AG20443 (cell line): Measurements from ENCODE around the gene PDZD8.

Experiments
- DNase-seq: peaks from one replicate; pipeline ENCODE4 v3.0.0; 2012; ENCODE audit warnings: low spot score, mixed read lengths

PDZD8 gene

GRCh38 chr10:117391436-117392205 lies 16.4 kb upstream of the PDZD8 start:
- DNase-seq, result peak; percentile 66

- DNase-seq, result no peak
Measured at GRCh38 chr10:117390420-117390819, 15.2 kb upstream of the PDZD8 start.

DNA sequence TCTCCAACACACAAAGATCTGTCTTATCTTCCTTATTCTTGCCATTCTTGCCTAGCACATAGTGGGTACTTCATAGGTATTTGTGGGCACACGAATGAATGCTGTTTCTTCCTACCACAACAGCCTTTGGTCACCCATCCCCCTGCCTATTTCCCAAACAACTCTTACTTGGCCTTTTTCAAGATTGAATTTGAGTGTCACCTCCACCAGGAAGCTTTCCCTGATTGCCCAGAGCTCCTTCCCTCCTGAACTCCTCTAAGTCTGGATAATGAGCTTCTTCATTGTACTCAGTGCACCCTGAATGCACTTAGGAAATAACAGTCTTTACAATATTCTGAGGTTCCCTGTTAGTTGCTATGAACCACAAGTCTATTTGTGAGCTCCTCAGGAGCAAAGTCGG lies 11.6 kb upstream of the PDZD8 start:
- no peak for DNase-seq

- no peak for DNase-seq
Measured at GRCh38 chr10:117382861-117383260, 7.6 kb upstream of the PDZD8 start.

DNA sequence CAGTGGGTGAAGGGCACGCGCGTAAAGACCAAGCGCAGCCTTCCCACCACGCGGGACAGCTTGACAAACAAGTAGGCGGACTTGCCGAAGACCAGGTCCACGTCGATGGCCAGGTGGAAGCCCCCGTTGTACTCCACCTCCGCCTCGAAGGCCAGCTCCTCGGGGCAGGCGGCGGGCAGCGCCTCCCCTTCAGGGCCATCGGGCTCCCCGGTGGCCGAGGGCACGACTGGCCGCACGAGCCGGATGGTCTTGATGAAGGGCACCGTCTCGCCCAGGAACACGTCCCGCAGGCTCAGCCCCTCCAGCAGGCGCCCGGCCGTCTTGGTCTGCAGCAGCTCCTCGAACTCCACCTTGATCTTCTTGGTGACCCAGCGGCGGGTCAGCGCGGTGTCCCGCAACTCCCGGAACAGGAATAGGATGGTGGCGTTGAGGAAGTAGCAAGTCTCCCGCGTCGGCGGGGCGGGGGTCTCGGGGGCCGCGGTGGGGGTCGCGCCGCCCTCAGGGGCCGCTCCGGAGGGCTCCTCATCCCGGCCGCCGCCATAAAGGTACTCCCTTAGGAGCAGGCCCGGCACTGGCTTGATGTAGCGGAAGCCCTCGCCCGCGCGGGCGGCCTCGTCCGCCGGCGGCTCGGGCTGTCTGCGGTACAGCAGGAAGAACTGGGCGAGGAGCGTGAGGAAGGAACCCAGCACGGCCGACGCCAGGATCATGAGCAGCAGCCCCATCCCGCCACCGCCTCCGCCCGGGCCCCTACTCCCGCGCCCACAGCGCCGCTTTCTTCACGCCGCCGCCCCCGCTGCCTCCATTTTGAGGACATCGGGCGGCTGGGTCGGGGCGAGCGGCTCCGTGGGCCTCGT lies 507 bp downstream of the PDZD8 start:
- peak; percentile 17 for DNase-seq

DNA sequence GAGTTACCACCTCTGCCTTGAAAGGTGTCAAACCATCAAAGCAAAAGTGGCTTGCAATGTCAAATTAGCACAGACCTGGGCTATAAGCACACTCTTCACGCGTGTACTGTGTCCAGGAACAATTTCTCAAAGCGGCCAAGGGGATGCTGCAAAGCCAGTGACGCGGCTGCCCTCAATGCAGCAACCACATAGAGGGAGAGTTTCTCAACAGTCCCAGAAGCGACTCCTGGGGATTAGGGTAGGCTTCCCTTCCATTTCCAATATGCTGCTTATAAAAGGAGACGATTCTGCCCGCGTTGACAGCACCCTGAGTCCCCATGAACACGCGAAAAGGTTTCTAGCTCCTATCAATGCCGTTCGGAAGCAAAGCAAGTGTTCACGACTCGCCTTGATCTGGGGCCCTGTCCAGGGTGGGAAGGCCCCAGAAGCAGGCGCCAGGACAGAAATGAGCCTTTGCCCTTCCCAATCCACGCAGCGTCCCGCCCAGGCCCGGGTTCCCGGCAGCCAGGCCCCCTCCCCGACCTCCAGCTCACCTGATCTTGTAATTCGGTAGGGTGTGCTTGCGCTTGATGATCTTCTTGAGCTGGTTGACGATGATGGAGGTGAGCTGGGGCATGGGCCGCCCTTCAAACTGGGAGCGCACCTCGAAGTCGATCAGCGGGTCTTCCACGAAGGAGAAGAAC lies 1.3 kb downstream of the PDZD8 start:
- DNase-seq, result peak; percentile 65

GRCh38 chr10:117370205-117370604 lies 5.0 kb downstream of the PDZD8 start:
- DNase-seq, result peak; percentile 42

DNA sequence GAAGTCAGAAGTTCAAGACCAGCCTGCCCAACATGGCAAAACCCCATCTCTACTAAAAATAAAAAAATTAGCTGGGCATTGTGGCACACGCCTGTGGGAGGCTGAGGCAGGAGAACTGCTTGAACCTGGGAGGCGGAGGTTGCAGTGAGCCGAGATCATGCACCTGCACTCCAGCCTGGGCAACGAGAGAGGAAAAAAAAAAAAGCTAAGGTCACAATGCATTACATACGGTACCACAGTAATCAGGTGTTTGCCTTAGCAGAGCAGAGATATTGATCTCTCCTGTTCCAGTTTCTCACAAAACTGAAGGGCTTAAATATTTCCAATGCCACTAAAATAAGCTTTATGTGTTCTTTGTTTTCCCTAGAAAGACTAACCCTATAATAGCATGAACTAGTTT lies 7.5 kb downstream of the PDZD8 start:
- no peak for DNase-seq

DNA sequence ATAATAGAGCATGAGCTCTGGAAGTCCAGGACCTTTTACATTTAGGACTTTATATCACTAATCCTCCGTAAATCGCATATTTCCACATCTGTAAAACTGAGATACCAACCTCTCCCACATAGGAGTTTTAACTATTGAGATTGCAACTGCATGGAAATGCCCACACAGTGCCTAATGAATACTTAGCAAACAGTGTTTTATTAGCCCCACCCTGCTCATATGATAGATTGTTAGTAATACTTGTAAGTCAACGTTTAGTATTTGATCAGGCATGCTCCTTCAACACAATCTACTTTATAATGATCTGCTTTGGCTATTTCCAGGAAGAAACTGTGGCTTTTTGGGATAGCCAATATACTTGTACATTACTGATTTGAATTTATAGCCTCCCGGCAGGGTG lies 8.5 kb downstream of the PDZD8 start:
- DNase-seq, result no peak

- DNase-seq, result no peak
Measured at GRCh38 chr10:117365612-117366011, 9.6 kb downstream of the PDZD8 start.

GRCh38 chr10:117364110-117364960 lies 10.9 kb downstream of the PDZD8 start:
- DNase-seq, result no peak

DNA sequence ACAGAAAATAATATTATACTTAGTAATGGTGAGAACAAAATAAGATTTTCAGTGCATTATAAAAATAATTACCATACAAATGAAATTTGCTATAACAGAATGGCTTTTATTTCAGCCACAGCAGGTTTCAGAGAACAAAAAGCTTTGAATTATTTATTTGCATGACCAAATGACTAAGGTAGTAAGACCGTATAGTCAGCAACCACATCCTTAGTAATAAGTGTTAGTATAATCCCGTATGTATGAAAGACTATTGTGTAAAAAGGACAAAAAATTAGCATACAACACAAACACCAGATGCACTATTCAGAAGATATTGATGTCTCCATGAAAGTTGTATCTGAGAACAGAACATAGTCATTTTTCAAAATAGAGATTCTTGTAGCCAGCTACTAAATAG lies 12.2 kb downstream of the PDZD8 start:
- peak; percentile 17 for DNase-seq

GRCh38 chr10:117362313-117362712 lies 12.9 kb downstream of the PDZD8 start:
- DNase-seq, result no peak

DNA sequence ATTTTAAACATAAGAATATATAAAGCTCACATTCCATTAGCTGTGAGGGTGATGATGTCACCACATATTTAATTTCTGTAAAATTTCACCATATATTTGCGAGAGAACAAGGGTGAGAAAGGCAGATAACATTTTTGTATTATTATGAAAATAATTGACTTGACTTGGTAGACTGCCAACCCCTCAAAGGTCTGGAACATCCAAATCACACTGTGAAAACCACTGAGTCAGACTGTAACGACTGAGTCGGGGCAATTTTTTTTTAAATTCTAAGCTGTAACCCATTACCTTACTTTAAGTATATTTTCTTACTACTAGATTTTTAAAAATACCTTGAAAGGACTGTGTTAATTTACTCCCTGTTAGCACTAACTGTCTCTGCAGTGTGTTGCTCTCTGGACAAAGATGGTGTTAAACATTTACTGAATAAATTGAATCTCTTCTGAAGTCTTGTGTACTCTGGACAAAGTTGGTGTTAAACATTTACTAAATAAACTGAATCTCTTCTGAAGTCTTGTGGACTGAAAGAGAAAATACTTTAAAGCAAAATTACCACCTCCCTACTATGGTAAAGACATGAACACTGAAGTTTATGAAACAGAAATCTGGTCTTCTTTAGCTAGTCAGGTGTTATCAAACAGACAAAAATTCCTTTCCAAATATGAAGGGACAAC lies 14.1 kb downstream of the PDZD8 start:
- DNase-seq, result no peak

GRCh38 chr10:117360016-117360415 lies 15.2 kb downstream of the PDZD8 start:
- DNase-seq, result no peak

GRCh38 chr10:117355072-117355471 lies 20.2 kb downstream of the PDZD8 start:
- DNase-seq, result no peak

GRCh38 chr10:117353684-117354083 lies 21.6 kb downstream of the PDZD8 start:
- DNase-seq, result no peak

DNA sequence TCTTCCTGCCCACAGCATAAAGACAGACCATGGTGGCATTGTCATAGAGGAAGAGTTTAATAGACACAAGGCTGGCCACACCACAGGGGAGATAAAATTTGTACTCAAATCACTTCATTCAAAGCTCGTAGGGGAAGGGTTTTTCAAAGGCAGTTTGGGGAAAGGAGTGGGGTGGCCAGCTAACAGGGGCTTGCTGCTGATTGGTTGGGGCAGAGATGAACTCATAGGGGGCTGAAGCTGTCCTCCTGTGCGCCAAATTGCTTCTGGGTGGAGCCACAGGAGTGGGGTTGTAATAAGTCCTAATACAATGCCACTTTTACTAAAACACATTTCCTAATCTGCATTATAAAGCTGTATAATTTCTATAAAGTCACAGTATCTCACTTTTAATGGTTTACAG lies 22.5 kb downstream of the PDZD8 start:
- DNase-seq, result no peak

GRCh38 chr10:117351996-117352395 lies 23.2 kb downstream of the PDZD8 start:
- no peak for DNase-seq

GRCh38 chr10:117351558-117351957 lies 23.7 kb downstream of the PDZD8 start:
- no peak for DNase-seq

GRCh38 chr10:117350909-117351308 lies 24.3 kb downstream of the PDZD8 start:
- no peak for DNase-seq
